ENCODE measurements around the gene SHTN1. TPM values are rescaled to one million over a fixed set of nuclear protein-coding genes. Genes with fewer than 3 reads are reported as not detected.

The SHTN1 gene
- total and polyA plus RNA-seq, 2 of the 4 experiments (the other 2 are of a cell fraction) = 0.54 to 2.3 TPM

DNA sequence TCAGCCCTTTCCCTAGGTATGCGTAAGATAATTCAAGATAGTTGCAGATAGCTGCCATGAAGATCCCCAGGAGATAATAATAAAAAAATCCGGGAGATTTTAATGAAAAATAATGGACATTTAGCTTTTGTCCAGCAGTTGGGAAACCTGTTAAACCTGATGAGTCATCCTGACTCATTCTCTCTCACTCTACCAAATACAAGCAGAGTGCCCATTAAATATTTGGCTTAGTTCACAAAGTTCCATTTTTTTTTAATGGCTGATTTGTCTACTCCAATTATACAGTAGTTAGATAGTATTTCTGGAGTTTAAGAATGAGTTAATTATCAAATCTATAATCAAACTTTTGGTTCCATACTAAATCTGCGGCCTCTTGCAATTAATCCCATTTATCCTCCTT is 2.1 kb upstream of the SHTN1 start:
- POLR2A ChIA-PET (ENCODE audit: unreplicated experiment) = no interaction called here
- dilution Hi-C loops (cut with HindIII; ENCODE audit: low sequenced_read_pairs, unreplicated experiment) (no loop called here), in situ Hi-C loops (cut with MboI; ENCODE audit: low sequenced_read_pairs) (no loop called here), intact Hi-C loops (cut with micrococcal nuclease) (loop anchor here (10.0 kb wide), 1 partner anchor 158 kb away; no protein-coding TSS in a partner anchor)
- no peaks in the 10 kb centered on the region for H4K20me1 ChIP-seq (ENCODE audit: insufficient read depth, low read length)
- ATAC-seq (ENCODE audit: low read depth) = no peak
- no peak overlapping the region for H3K18ac ChIP-seq (ENCODE audit: low read depth, low read length)
- H2BK5ac ChIP-seq (ENCODE audit: low read depth, low read length, poor library complexity, severe bottlenecking) = no peak overlapping the region
- H3K79me1 ChIP-seq (ENCODE audit: low read depth in 1 of 2, low read length in 2 of 2) = peaks cover 2 to 3% of the 10 kb centered on the region in 2 experiments; a peak in 1 of 4 replicates
- TF ChIP-seq MXI1 (IDR thresholded peaks at IDR 0.05; ENCODE audit: borderline replicate concordance, low read depth, low read length) (no peak), NFE2L2 (IDR thresholded peaks at IDR 0.05; ENCODE audit: low read depth, low read length) (peak; percentile 78), MAZ (IDR thresholded peaks at IDR 0.05; ENCODE audit: borderline replicate concordance, low read depth, low read length) (no peak), POLR2A (IDR thresholded peaks at IDR 0.05; ENCODE audit: low read depth, low read length) (no peak), MAFK (IDR thresholded peaks at IDR 0.05; ENCODE audit: low read depth, low read length) (no peak), CHD1 (IDR thresholded peaks at IDR 0.05; ENCODE audit: low read depth, low read length) (no peak), RAD21 (IDR thresholded peaks at IDR 0.05; ENCODE audit: low read length) (no peak), FOS (IDR thresholded peaks at IDR 0.05; ENCODE audit: low read depth, low read length) (peak; percentile 80), RFX5 (IDR thresholded peaks at IDR 0.05; ENCODE audit: low read depth, low read length) (no peak), RCOR1 (IDR thresholded peaks at IDR 0.05; ENCODE audit: insufficient replicate concordance, low read length) (no peak), CEBPB (IDR thresholded peaks at IDR 0.05; ENCODE audit: low read depth, low read length) (peak; percentile 35; the same call in 1 of the 2 replicates)
- TF ChIP-seq, protein P1, sequence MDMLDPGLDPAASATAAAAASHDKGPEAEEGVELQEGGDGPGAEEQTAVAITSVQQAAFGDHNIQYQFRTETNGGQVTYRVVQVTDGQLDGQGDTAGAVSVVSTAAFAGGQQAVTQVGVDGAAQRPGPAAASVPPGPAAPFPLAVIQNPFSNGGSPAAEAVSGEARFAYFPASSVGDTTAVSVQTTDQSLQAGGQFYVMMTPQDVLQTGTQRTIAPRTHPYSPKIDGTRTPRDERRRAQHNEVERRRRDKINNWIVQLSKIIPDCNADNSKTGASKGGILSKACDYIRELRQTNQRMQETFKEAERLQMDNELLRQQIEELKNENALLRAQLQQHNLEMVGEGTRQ (IDR thresholded peaks at IDR 0.05; ENCODE audit: low read depth, low read length) = no peak
- TF ChIP-seq, protein P2, sequence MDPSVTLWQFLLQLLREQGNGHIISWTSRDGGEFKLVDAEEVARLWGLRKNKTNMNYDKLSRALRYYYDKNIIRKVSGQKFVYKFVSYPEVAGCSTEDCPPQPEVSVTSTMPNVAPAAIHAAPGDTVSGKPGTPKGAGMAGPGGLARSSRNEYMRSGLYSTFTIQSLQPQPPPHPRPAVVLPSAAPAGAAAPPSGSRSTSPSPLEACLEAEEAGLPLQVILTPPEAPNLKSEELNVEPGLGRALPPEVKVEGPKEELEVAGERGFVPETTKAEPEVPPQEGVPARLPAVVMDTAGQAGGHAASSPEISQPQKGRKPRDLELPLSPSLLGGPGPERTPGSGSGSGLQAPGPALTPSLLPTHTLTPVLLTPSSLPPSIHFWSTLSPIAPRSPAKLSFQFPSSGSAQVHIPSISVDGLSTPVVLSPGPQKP (IDR thresholded peaks at IDR 0.05; ENCODE audit: borderline replicate concordance, low read depth, low read length) = no peak
- TF ChIP-seq, protein P3, sequence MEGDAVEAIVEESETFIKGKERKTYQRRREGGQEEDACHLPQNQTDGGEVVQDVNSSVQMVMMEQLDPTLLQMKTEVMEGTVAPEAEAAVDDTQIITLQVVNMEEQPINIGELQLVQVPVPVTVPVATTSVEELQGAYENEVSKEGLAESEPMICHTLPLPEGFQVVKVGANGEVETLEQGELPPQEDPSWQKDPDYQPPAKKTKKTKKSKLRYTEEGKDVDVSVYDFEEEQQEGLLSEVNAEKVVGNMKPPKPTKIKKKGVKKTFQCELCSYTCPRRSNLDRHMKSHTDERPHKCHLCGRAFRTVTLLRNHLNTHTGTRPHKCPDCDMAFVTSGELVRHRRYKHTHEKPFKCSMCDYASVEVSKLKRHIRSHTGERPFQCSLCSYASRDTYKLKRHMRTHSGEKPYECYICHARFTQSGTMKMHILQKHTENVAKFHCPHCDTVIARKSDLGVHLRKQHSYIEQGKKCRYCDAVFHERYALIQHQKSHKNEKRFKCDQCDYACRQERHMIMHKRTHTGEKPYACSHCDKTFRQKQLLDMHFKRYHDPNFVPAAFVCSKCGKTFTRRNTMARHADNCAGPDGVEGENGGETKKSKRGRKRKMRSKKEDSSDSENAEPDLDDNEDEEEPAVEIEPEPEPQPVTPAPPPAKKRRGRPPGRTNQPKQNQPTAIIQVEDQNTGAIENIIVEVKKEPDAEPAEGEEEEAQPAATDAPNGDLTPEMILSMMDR (conservative IDR thresholded peaks at IDR 0.05; ENCODE audit: low read depth, low read length) = no peak
- H3K4me3 ChIP-seq (ENCODE audit: insufficient read depth, low read depth, low read length) = no peak overlapping the region
- WGBS, 2 experiments (ENCODE audit: extremely low coverage in 2 of 2, insufficient read length in 1 of 2) = no CpG with 5 or more reads among the region's 3 CpGs
- DNase-seq = peak; percentile 74
- no peak overlapping the region for H2BK120ac ChIP-seq (ENCODE audit: low read depth, low read length)
- no peak overlapping the region for H2AK5ac ChIP-seq (ENCODE audit: low read depth, low read length)
- H4K8ac ChIP-seq (ENCODE audit: low read depth in 2 of 2, low read length in 2 of 2) = no peak overlapping the region
- no peaks in the 10 kb centered on the region for H3K36me3 ChIP-seq (ENCODE audit: control insufficient read depth, insufficient read depth, low read length)
- no peaks in the 10 kb centered on the region; the same call in 1 of the 2 replicates for H3K4me1 ChIP-seq (ENCODE audit: control insufficient read depth, insufficient read depth, low read length)
- no peak overlapping the region for H2BK15ac ChIP-seq (ENCODE audit: low read depth, low read length)
- no peaks in the 10 kb centered on the region for H3K9me1 ChIP-seq (ENCODE audit: insufficient read depth, low read length)
- no peak overlapping the region for H3K4me2 ChIP-seq (ENCODE audit: low read depth, low read length)
- no TSS peak for BruUV-seq (replicated peaks)
- H2AFZ ChIP-seq (replicated peaks; ENCODE audit: low read length, poor library complexity) = no peak overlapping the region
- H3K14ac ChIP-seq (replicated peaks; ENCODE audit: low read depth, low read length) = no peak overlapping the region
- CTCF ChIA-PET = interaction anchor here (0.6 to 1.3 kb wide), 2 partner anchors 8 to 46 kb away, joined by 3 read pairs; no protein-coding TSS in a partner anchor
- H3K23ac ChIP-seq (ENCODE audit: low read depth, low read length) = no peak overlapping the region
- no peak overlapping the region for H3K4ac ChIP-seq (ENCODE audit: low read depth, low read length)
- no peak overlapping the region for H2BK20ac ChIP-seq (ENCODE audit: low read depth, low read length)
- H3K27ac ChIP-seq (ENCODE audit: insufficient read depth, low read length) = no peak overlapping the region
- no peak overlapping the region for H4K91ac ChIP-seq (ENCODE audit: insufficient read depth, low read depth, low read length)
- no peaks in the 10 kb centered on the region for H3K27me3 ChIP-seq (ENCODE audit: control insufficient read depth, insufficient read depth, low read length)
- no peak overlapping the region for H3K56ac ChIP-seq (ENCODE audit: extremely low read depth, insufficient read depth, low read length)
- H3K9ac ChIP-seq (ENCODE audit: low read depth, low read length) = no peak overlapping the region
- no peak overlapping the region for H2AK9ac ChIP-seq (replicated peaks; ENCODE audit: low read depth, low read length, poor library complexity)
- H3K9me3 ChIP-seq (ENCODE audit: control insufficient read depth, insufficient read depth, low read length) = no peaks in the 10 kb centered on the region
- H4K5ac ChIP-seq (ENCODE audit: low read depth, low read length) = no peak overlapping the region
